Progenitor cell of endocrine pancreas (in vitro differentiated cells): ENCODE data around the gene HDGFL1. TPM values are rescaled to one million over a fixed set of nuclear protein-coding genes. Genes with fewer than 3 reads are reported as not detected.

Source experiments
- DNase-seq: peaks from one replicate; pipeline ENCODE4 v3.0.0; 2021; ENCODE audit warnings: low spot score; ENCODE audit not compliant: unreplicated experiment
- H3K27ac Mint-ChIP-seq: 2 replicates; pipeline ENCODE4 v1.8.0; 2021; ENCODE audit warnings: mild to moderate bottlenecking, moderate library complexity, mixed read lengths
- H3K27me3 Mint-ChIP-seq: 2 replicates; pipeline ENCODE4 v1.8.0; 2021; ENCODE audit warnings: mixed read lengths
- H3K36me3 Mint-ChIP-seq: 2 replicates; pipeline ENCODE4 v1.8.0; 2022; ENCODE audit warnings: mixed read lengths; ENCODE audit not compliant: insufficient read depth
- H3K4me1 Mint-ChIP-seq: 2 replicates; pipeline ENCODE4 v1.8.0; 2021; ENCODE audit warnings: low read depth, mixed read lengths
- H3K4me3 Mint-ChIP-seq: 2 replicates; pipeline ENCODE4 v1.8.0; 2021; ENCODE audit warnings: low read depth, mild to moderate bottlenecking, moderate library complexity, mixed read lengths
- H3K9me3 Mint-ChIP-seq: 2 replicates; pipeline ENCODE4 v1.8.0; 2021; ENCODE audit warnings: low read depth, mixed read lengths
- CTCF ChIP-seq: fragments of 200-600 bp; sonication (generic); IDR thresholded peaks from one replicate; pipeline ENCODE4 v1.5.0; 2021; ENCODE audit warnings: antibody characterized with exemption, mild to moderate bottlenecking; ENCODE audit not compliant: unreplicated experiment
- total RNA-seq: library from RNA; stranded (reverse); gene quantifications from 2 replicates; pipeline ENCODE4 v1.2.1, GENCODE V29; 2021

Gene HDGFL1
- total RNA-seq, 1 donor from 2014 or later: not detected

GRCh38 chr6:22536122-22536521, 33.2 kb upstream of the HDGFL1 start:
- no peak overlapping the region for H3K4me3 Mint-ChIP-seq
- DNase-seq: no peak
- no peaks in the 10 kb centered on the region for H3K27me3 Mint-ChIP-seq
- H3K36me3 Mint-ChIP-seq: no peaks in the 10 kb centered on the region
- peaks cover 6% of the 10 kb centered on the region for H3K9me3 Mint-ChIP-seq
- no peak for TF ChIP-seq CTCF
- no peak overlapping the region for H3K27ac Mint-ChIP-seq
- H3K4me1 Mint-ChIP-seq: peaks cover 2% of the 10 kb centered on the region

- Mint-ChIP-seq H3K36me3 (no peaks in the 10 kb centered on the region), H3K9me3 (no peaks in the 10 kb centered on the region), H3K4me1 (no peaks in the 10 kb centered on the region), H3K27me3 (no peaks in the 10 kb centered on the region), H3K27ac (no peak overlapping the region), H3K4me3 (no peak overlapping the region)
- no peak for DNase-seq
- no peak for TF ChIP-seq CTCF
These were observed 24.9 kb upstream of the HDGFL1 start for GRCh38 chr6:22544476-22544875.

- H3K27ac Mint-ChIP-seq: no peak overlapping the region
- TF ChIP-seq CTCF: no peak
- DNase-seq: no peak
- no peak overlapping the region for H3K4me3 Mint-ChIP-seq
- H3K9me3 Mint-ChIP-seq: no peaks in the 10 kb centered on the region
- H3K27me3 Mint-ChIP-seq: no peaks in the 10 kb centered on the region
- no peaks in the 10 kb centered on the region for H3K36me3 Mint-ChIP-seq
- no peaks in the 10 kb centered on the region for H3K4me1 Mint-ChIP-seq
These were observed 24.3 kb upstream of the HDGFL1 start for GRCh38 chr6:22545051-22545450.

GRCh38 chr6:22546236-22546635, 23.1 kb upstream of the HDGFL1 start:
- H3K27me3 Mint-ChIP-seq: no peaks in the 10 kb centered on the region
- no peak overlapping the region for H3K27ac Mint-ChIP-seq
- TF ChIP-seq CTCF: no peak
- peaks cover 2% of the 10 kb centered on the region for H3K9me3 Mint-ChIP-seq
- H3K36me3 Mint-ChIP-seq: no peaks in the 10 kb centered on the region
- DNase-seq: no peak
- H3K4me3 Mint-ChIP-seq: no peak overlapping the region
- no peaks in the 10 kb centered on the region for H3K4me1 Mint-ChIP-seq

- Mint-ChIP-seq H3K36me3 (peaks cover 3% of the 10 kb centered on the region), H3K27ac (no peak overlapping the region), H3K4me1 (no peaks in the 10 kb centered on the region), H3K4me3 (no peak overlapping the region), H3K9me3 (peaks cover 12% of the 10 kb centered on the region), H3K27me3 (no peaks in the 10 kb centered on the region)
- DNase-seq: no peak
- TF ChIP-seq CTCF: no peak
These were observed 18.2 kb upstream of the HDGFL1 start for GRCh38 chr6:22550971-22551670.
